Fibroblast of lung (primary cell): ENCODE data around the gene FCRL5. TPM values are rescaled to one million over a fixed set of nuclear protein-coding genes. Genes with fewer than 3 reads are reported as not detected.

Experiments used
- DNase-seq, 2 donors: peaks; one replicate each; pipeline versions ENCODE4 v3.0.0 to v3.0.0-alpha.2; 2010; ENCODE audit warnings: low read depth in 2 of 2
- H2AFZ ChIP-seq: 2 replicates; pipeline ENCODE4 v1.5.1; 2012; ENCODE audit warnings: low read length, control low read depth, inconsistent platforms
- H3K27ac ChIP-seq: 2 replicates; pipeline ENCODE4 v1.5.1; 2011; ENCODE audit warnings: low read length, control low read depth; ENCODE audit not compliant: insufficient read depth
- H3K27me3 ChIP-seq: 2 replicates; pipeline ENCODE4 v1.5.1; 2011; ENCODE audit warnings: mild to moderate bottlenecking, low read length; ENCODE audit not compliant: control insufficient read depth, insufficient read depth
- H3K36me3 ChIP-seq: 2 replicates; pipeline ENCODE4 v1.5.1; 2011; ENCODE audit warnings: low read length; ENCODE audit not compliant: control insufficient read depth, insufficient read depth
- H3K4me1 ChIP-seq: 2 replicates; pipeline ENCODE4 v1.5.1; 2011; ENCODE audit warnings: low read length; ENCODE audit not compliant: control insufficient read depth, insufficient read depth; ENCODE audit errors: extremely low read depth
- H3K4me2 ChIP-seq: 2 replicates; pipeline ENCODE4 v1.5.1; 2011; ENCODE audit warnings: low read length, control low read depth; ENCODE audit not compliant: insufficient read depth; ENCODE audit errors: extremely low read depth
- H3K4me3 ChIP-seq, 4 experiments: fragments of 200-600 bp in 1 of 4; sonication (generic) in 1 of 4; replicated peaks in 1 of 4; 2 replicates each; pipeline ENCODE4 v1.5.1; 2011 to 2016; ENCODE audit warnings: low read length in 4 of 4, low read depth in 3 of 4, mild to moderate bottlenecking in 3 of 4, control low read depth in 2 of 4, inconsistent platforms in 1 of 4, mixed read lengths in 1 of 4; ENCODE audit not compliant: insufficient read depth in 1 of 4; ENCODE audit errors: control extremely low read depth in 1 of 4
- H3K79me2 ChIP-seq: 2 replicates; pipeline ENCODE4 v1.5.1; 2012; ENCODE audit warnings: mild to moderate bottlenecking, low read length, inconsistent platforms; ENCODE audit not compliant: control insufficient read depth, insufficient read depth
- H3K9ac ChIP-seq: 2 replicates; pipeline ENCODE4 v1.5.1; 2011; ENCODE audit warnings: mild to moderate bottlenecking, low read length, control low read depth; ENCODE audit not compliant: insufficient read depth
- H3K9me3 ChIP-seq: 2 replicates; pipeline ENCODE4 v1.5.1; 2012; ENCODE audit warnings: low read depth, low read length; ENCODE audit not compliant: control insufficient read depth, insufficient read depth
- H4K20me1 ChIP-seq: 2 replicates; pipeline ENCODE4 v1.5.1; 2011; ENCODE audit warnings: low read length; ENCODE audit not compliant: control insufficient read depth, insufficient read depth; ENCODE audit errors: extremely low read depth
- CTCF ChIP-seq, 2 donors: IDR thresholded peaks in 1 of 2; conservative IDR thresholded peaks in 1 of 2; 1 replicate in 1 of 2; 2 replicates in 1 of 2; pipeline ENCODE4 v1.5.1; 2011 to 2012; ENCODE audit warnings: low read length in 2 of 2, control low read depth in 1 of 2, inconsistent platforms in 1 of 2, low read depth in 1 of 2, mild to moderate bottlenecking in 1 of 2
- EZH2 ChIP-seq: IDR thresholded peaks from 2 replicates; pipeline ENCODE4 v1.5.1; 2012; ENCODE audit warnings: low read length, control low read depth, mild to moderate bottlenecking; ENCODE audit errors: missing control alignments
- polyA plus RNA-seq, 2 donors: library from polyadenylated mRNA; depleted of rRNA in 1 of 2; stranded (reverse) in 1 of 2; unstranded in 1 of 2; fragments of >200 nt; gene quantifications; 2 replicates each; pipeline ENCODE4 v1.2.1, GENCODE V29; 2011 to 2012; ENCODE audit warnings: missing spikeins in 1 of 2
- total RNA-seq: library from RNA; depleted of rRNA; stranded (reverse); fragments of >200 nt; gene quantifications from 2 replicates; pipeline ENCODE4 v1.2.1, GENCODE V29; 2014

Gene FCRL5
- total and polyA plus RNA-seq, 2 donors (not counting 1 experiment from before 2014, with no cell fraction given) = 0.05 TPM; not detected in 1

- Histone ChIP-seq H3K27ac (no peak overlapping the region), H3K4me2 (no peak overlapping the region), H3K4me3 (no peak overlapping the region), H3K79me2 (no peaks in the 10 kb centered on the region), H3K9ac (no peak overlapping the region), H3K9me3 (no peaks in the 10 kb centered on the region), H4K20me1 (no peaks in the 10 kb centered on the region), H3K36me3 (no peaks in the 10 kb centered on the region), H3K4me1 (no peaks in the 10 kb centered on the region), H2AFZ (no peak overlapping the region), H3K27me3 (no peaks in the 10 kb centered on the region)
- no peak for TF ChIP-seq CTCF (conservative IDR thresholded peaks at IDR 0.05 in 1 of 2, IDR thresholded peaks at IDR 0.05 in 1 of 2; ENCODE audit: low read depth in 1 of 2, low read length in 2 of 2)
- no peak for TF ChIP-seq EZH2
- DNase-seq = no peak
Measured at GRCh38 chr1:157471531-157471930, 80.8 kb downstream of the FCRL5 start.

GRCh38 chr1:157469752-157470675 lies 82.3 kb downstream of the FCRL5 start:
- Histone ChIP-seq H3K79me2 (no peaks in the 10 kb centered on the region), H3K4me1 (no peaks in the 10 kb centered on the region), H3K4me2 (no peak overlapping the region), H4K20me1 (no peaks in the 10 kb centered on the region), H3K4me3 (no peak overlapping the region), H2AFZ (no peak overlapping the region), H3K36me3 (no peaks in the 10 kb centered on the region), H3K9ac (no peak overlapping the region), H3K9me3 (no peaks in the 10 kb centered on the region), H3K27me3 (no peaks in the 10 kb centered on the region), H3K27ac (no peak overlapping the region)
- TF ChIP-seq CTCF (conservative IDR thresholded peaks at IDR 0.05 in 1 of 2, IDR thresholded peaks at IDR 0.05 in 1 of 2; ENCODE audit: low read depth in 1 of 2, low read length in 2 of 2) = no peak
- TF ChIP-seq EZH2 = no peak
- no peak for DNase-seq

DNA sequence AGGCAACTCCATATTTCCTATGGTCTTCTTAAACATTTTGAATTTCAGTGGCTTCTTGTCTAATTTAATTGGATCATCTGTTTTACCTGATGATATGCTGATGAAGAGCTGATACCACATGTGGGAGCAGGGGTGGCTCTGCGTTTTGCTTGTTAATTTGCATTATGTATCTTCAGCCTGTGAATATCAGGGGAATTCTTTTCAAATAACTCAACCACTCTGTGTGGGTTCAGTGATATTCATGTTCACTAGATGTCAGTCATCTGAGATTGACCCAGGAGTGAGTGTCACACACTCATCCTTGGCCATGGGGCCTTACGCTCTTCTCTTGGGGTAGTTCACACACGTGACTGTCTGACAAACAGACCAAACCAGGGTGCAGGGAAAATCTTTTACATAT lies 83.0 kb downstream of the FCRL5 start:
- TF ChIP-seq EZH2 = no peak
- no peak for TF ChIP-seq CTCF (conservative IDR thresholded peaks at IDR 0.05 in 1 of 2, IDR thresholded peaks at IDR 0.05 in 1 of 2; ENCODE audit: low read depth in 1 of 2, low read length in 2 of 2)
- Histone ChIP-seq H4K20me1 (no peaks in the 10 kb centered on the region), H3K79me2 (no peaks in the 10 kb centered on the region)

More for the DNA sequence above, 83.0 kb downstream of the FCRL5 start:
- Histone ChIP-seq H3K4me2 (no peak overlapping the region), H3K9ac (no peak overlapping the region), H3K27ac (no peak overlapping the region), H2AFZ (no peak overlapping the region), H3K36me3 (no peaks in the 10 kb centered on the region), H3K4me3 (no peak overlapping the region), H3K9me3 (no peaks in the 10 kb centered on the region), H3K27me3 (no peaks in the 10 kb centered on the region), H3K4me1 (no peaks in the 10 kb centered on the region)
- no peak for DNase-seq
